ENCODE measurements around the gene KPNA4. TPM values are rescaled to one million over a fixed set of nuclear protein-coding genes. Genes with fewer than 3 reads are reported as not detected.

KPNA4 gene
- total RNA-seq, 4 donors from 2014 or later: 19.9 to 34.7 (median 23.4) TPM

DNA sequence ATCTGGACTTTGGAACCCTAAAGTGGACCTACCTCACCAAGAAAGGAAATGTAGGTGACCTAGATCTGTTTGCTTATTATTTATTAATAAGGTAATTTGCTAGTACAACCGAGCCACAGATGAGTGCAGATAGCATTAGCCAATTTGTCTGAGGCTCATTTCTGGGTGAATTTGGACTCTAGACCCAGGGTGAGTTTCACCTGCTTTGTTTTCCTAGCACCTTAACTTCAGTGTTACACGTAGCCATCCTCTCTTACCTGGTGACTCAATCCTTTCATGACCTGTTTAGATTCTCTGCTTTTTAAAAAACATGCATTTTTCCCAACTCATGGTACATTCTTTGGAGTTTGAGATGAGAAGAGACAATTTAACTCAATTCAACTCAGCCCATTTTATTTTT, 33.5 kb upstream of the KPNA4 start:
- 59 to 65% methylated on average over 2 of the region's 2 CpGs for WGBS, 2 donors
- Histone ChIP-seq H3K4me3 (no peak overlapping the region), H3K9me3 (no peaks in the 10 kb centered on the region), H3K27me3 (no peaks in the 10 kb centered on the region), H3K36me3 (no peaks in the 10 kb centered on the region), H3K4me1 (no peaks in the 10 kb centered on the region), H3K27ac (no peak overlapping the region)
- intact Hi-C loops (cut with DNase I): no loop called here
- DNase-seq: no peak
- no peak for TF ChIP-seq POLR2A (IDR thresholded peaks at IDR 0.05)
- TF ChIP-seq, protein P1, sequence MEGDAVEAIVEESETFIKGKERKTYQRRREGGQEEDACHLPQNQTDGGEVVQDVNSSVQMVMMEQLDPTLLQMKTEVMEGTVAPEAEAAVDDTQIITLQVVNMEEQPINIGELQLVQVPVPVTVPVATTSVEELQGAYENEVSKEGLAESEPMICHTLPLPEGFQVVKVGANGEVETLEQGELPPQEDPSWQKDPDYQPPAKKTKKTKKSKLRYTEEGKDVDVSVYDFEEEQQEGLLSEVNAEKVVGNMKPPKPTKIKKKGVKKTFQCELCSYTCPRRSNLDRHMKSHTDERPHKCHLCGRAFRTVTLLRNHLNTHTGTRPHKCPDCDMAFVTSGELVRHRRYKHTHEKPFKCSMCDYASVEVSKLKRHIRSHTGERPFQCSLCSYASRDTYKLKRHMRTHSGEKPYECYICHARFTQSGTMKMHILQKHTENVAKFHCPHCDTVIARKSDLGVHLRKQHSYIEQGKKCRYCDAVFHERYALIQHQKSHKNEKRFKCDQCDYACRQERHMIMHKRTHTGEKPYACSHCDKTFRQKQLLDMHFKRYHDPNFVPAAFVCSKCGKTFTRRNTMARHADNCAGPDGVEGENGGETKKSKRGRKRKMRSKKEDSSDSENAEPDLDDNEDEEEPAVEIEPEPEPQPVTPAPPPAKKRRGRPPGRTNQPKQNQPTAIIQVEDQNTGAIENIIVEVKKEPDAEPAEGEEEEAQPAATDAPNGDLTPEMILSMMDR (IDR thresholded peaks at IDR 0.05): no peak

DNA sequence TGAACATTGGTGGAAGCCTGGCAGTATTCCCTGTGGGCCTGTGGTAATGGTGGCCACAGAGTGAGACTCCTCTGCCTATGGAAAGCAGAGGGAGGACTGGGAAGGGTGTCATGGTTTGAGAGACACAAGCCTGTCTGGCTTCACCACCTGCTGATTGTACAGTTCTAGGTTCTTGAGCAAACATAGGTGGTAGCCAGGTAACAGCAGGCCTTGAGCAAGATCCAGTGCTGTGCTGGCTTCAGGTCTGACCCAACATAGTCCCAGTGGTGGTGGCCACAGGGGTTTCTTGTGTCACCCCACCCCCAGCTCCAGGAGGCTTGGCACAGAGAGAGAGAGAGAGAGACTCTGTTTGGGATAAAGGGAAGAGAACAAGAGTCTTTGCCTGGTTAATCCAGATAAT, 22.7 kb upstream of the KPNA4 start:
- H3K36me3 ChIP-seq: no peaks in the 10 kb centered on the region
- H3K9me3 ChIP-seq: peaks cover 0 to 11% (median 3%) of the 10 kb centered on the region in 3 donors
- TF ChIP-seq, protein P1 (IDR thresholded peaks at IDR 0.05): no peak
- no peak for TF ChIP-seq POLR2A (IDR thresholded peaks at IDR 0.05)
- DNase-seq: no peak
- H3K27me3 ChIP-seq: no peaks in the 10 kb centered on the region
- no peak overlapping the region for H3K4me3 ChIP-seq
- intact Hi-C loops (cut with DNase I): no loop called here
- H3K27ac ChIP-seq: no peak overlapping the region
- no peaks in the 10 kb centered on the region for H3K4me1 ChIP-seq

DNA sequence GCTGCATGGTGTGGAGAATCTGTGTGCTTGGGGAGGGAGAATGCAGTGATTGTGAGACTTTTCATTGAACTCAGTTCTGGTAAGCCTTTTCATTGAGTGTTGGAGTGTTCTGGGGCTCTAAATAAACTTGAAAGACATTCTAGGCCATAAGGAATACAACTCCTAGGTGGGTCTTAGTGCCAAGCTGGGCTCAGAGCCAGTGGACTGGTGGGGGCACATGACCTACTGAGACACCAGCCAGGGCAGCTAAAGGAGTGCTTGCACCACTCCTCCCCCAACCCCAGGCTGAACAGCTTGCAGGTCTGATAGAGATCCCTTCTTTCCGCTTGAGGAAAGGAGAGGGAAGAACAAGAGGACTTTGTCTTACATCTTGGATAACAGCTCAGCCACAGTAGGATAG, 21.7 kb upstream of the KPNA4 start:
- Histone ChIP-seq H3K27me3 (no peaks in the 10 kb centered on the region), H3K4me1 (no peaks in the 10 kb centered on the region), H3K9me3 (peaks cover 0 to 11% (median 3%) of the 10 kb centered on the region in 3 donors), H3K27ac (no peak overlapping the region), H3K4me3 (no peak overlapping the region), H3K36me3 (no peaks in the 10 kb centered on the region)
- TF ChIP-seq POLR2A (IDR thresholded peaks at IDR 0.05): no peak
- TF ChIP-seq, protein P1 (IDR thresholded peaks at IDR 0.05): no peak
- intact Hi-C loops (cut with DNase I): no loop called here
- DNase-seq: no peak
- no CpG with 5 or more reads among the region's 1 CpG for WGBS, 2 donors

DNA sequence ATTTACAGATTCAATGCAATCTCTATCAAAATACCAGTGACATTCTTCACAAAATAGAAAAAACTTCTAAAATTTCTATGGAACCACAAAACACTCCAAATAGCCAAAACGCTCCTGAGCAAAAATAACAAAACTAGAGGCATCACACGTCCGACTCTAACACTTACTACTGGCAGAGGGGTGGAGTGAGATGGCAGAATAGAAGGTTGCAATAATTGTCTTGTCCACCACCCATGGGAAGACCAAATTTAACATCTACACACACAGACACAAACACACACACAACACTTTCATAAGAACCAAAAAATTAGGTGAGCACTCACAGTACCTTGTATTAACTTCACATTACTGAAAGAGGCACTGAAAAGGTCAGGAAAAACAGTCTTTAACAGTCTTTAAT, 21.3 kb upstream of the KPNA4 start:
- no peak overlapping the region for H3K27ac ChIP-seq
- H3K4me1 ChIP-seq: no peaks in the 10 kb centered on the region
- H3K4me3 ChIP-seq: no peak overlapping the region
- intact Hi-C loops (cut with DNase I): no loop called here
- H3K36me3 ChIP-seq: no peaks in the 10 kb centered on the region
- TF ChIP-seq, protein P1 (IDR thresholded peaks at IDR 0.05): no peak
- no peak for TF ChIP-seq POLR2A (IDR thresholded peaks at IDR 0.05)
- H3K27me3 ChIP-seq: no peaks in the 10 kb centered on the region
- peaks cover 0 to 11% (median 3%) of the 10 kb centered on the region in 3 donors for H3K9me3 ChIP-seq
- WGBS, 2 donors: 76 to 79% methylated on average over 3 of the region's 3 CpGs
- no peak for DNase-seq

DNA sequence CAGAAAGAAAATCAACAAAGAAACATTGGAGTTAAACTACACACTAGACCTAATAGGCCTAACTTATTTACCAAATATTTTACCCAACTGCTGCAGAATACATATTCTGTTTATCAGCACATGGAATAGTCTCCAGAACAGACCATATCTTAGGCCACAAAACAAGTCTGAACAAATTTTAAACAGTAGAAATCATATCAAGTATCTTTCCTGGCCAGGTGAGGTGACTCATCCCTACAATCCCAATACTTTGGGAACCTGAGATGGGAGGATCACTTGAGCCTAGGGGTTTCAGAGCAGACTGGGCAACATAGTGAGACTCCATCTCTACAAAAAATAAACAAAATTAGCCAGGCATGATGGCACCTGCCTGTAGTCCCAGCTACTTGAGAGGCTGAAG, 18.1 kb upstream of the KPNA4 start:
- intact Hi-C loops (cut with DNase I): no loop called here
- H3K9me3 ChIP-seq: peaks cover 0 to 25% (median 0%) of the 10 kb centered on the region in 3 donors
- DNase-seq: no peak

More for the DNA sequence above, 18.1 kb upstream of the KPNA4 start:
- TF ChIP-seq POLR2A (IDR thresholded peaks at IDR 0.05): no peak
- TF ChIP-seq, protein P1 (IDR thresholded peaks at IDR 0.05): no peak
- Histone ChIP-seq H3K4me1 (no peaks in the 10 kb centered on the region), H3K27ac (no peak overlapping the region), H3K4me3 (no peak overlapping the region), H3K36me3 (no peaks in the 10 kb centered on the region), H3K27me3 (no peaks in the 10 kb centered on the region)
